ENCODE results near the gene AGPAT1.

Gene AGPAT1

GRCh38 chr6:32168807-32169591, 6.9 kb downstream of the AGPAT1 start:
- DNase-seq (ENCODE audit: low spot score): no peak

GRCh38 chr6:32168350-32168749, 7.5 kb downstream of the AGPAT1 start:
- no peak for DNase-seq (ENCODE audit: low spot score)

- DNase-seq (ENCODE audit: low spot score): no peak
These were observed 8.1 kb downstream of the AGPAT1 start for GRCh38 chr6:32167761-32168262.

- no peak for DNase-seq (ENCODE audit: low spot score)
These were observed 8.6 kb downstream of the AGPAT1 start for GRCh38 chr6:32167154-32167760.

GRCh38 chr6:32166411-32167061, 9.3 kb downstream of the AGPAT1 start:
- DNase-seq (ENCODE audit: low spot score): no peak

GRCh38 chr6:32164295-32164694, 11.6 kb downstream of the AGPAT1 start, which contains the start of gene EGFL8:
Gene EGFL8 (plus strand): TSS chr6:32164595. CDS start chr6:32166166, 1,571 bp downstream.
- DNase-seq (ENCODE audit: low spot score): no peak

- DNase-seq (ENCODE audit: low spot score): no peak
These were observed 12.2 kb downstream of the AGPAT1 start for GRCh38 chr6:32163559-32164258.

- no peak for DNase-seq (ENCODE audit: low spot score)
These were observed 17.8 kb downstream of the AGPAT1 start for GRCh38 chr6:32158052-32158451.

GRCh38 chr6:32156891-32157290, 19.0 kb downstream of the AGPAT1 start:
- no peak for DNase-seq (ENCODE audit: low spot score)

- DNase-seq (ENCODE audit: low spot score): peak; percentile 29
These were observed 21.2 kb downstream of the AGPAT1 start for GRCh38 chr6:32154514-32155161.

GRCh38 chr6:32153564-32154513, 22.0 kb downstream of the AGPAT1 start, which contains the start of gene PPT2:
Gene PPT2 (plus strand): TSS chr6:32154141. CDS start chr6:32154595, 454 bp downstream.
- DNase-seq (ENCODE audit: low spot score): peak; percentile 86

GRCh38 chr6:32152769-32153563, 22.9 kb downstream of the AGPAT1 start:
- DNase-seq (ENCODE audit: low spot score): no peak

GRCh38 chr6:32151863-32152768, 23.8 kb downstream of the AGPAT1 start, which contains the start of gene PRRT1:
Gene PRRT1 (minus strand): TSS chr6:32151939. CDS start chr6:32151827, 112 bp downstream.
- DNase-seq (ENCODE audit: low spot score): no peak

- no peak for DNase-seq (ENCODE audit: low spot score)
These were observed 24.6 kb downstream of the AGPAT1 start for GRCh38 chr6:32151181-32151862.

- no peak for DNase-seq (ENCODE audit: low spot score)
These were observed 25.7 kb downstream of the AGPAT1 start for GRCh38 chr6:32149932-32150870.

GRCh38 chr6:32149092-32149755, 26.7 kb downstream of the AGPAT1 start:
- no peak for DNase-seq (ENCODE audit: low spot score)

Measured in kidney capillary endothelial cell (primary cell).